Skin of body (tissue), 2 donors: ENCODE data around the gene PRDX5. TPM values are rescaled to one million over a fixed set of nuclear protein-coding genes. Genes with fewer than 3 reads are reported as not detected.
A peak's percentile ranks its signal among the peaks of the same experiment; 100 is the strongest.

ENCODE experiments used
- DNase-seq: peaks from one replicate; lab custom pipeline; 2025; lab: John Stamatoyannopoulos, UW
- total RNA-seq: library from RNA; depleted of rRNA; stranded (reverse); fragments of >200 nt; gene quantifications from one replicate; pipeline ENCODE4 v1.2.3, GENCODE V29; 2014

Gene PRDX5
- total RNA-seq, 1 donor from 2014 or later, result 81.9 TPM

DNA sequence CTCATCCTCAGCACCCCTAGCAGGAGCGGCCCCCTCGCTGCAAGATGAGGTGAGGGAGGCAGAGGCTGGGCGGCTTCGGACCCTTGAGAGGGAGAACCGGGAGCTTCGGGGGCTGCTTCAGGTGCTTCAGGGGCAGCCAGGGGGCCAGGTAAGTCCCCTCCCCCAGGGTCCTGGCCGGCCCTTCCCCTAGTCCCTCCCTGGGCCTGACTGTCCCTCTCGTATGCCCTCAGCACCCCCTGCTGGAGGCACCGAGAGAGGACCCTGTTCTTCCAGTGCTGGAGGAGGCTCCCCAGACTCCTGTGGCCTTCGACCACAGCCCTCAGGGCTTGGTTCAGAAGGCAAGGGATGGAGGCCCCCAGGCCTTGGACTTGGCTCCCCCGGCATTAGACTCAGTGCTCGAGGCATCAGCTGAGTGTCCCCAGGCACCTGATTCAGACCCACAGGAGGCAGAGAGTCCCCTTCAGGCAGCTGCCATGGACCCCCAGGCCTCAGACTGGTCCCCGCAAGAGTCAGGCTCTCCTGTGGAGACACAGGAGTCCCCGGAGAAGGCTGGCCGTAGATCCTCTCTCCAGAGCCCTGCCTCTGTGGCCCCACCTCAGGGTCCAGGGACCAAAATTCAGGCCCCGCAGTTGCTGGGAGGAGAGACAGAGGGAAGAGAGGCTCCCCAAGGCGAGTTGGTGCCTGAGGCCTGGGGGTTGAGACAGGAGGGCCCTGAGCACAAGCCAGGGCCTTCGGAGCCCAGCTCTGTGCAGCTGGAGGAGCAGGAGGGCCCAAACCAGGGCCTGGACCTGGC, 26.0 kb downstream of the PRDX5 start:
- DNase-seq, result no peak

DNA sequence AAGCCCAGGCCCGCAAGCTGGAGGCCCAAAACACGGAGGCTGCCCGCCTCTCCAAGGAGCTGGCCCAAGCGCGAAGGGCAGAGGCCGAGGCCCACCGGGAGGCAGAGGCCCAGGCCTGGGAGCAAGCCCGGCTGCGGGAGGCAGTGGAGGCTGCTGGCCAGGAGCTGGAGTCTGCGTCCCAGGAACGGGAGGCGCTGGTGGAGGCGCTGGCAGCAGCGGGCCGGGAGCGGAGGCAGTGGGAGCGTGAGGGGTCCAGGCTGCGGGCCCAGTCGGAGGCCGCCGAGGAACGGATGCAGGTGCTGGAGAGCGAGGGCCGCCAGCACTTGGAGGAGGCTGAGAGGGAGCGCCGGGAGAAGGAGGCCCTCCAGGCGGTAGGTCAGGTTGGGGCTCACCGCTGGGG, 26.9 kb downstream of the PRDX5 start:
- no peak for DNase-seq

DNA sequence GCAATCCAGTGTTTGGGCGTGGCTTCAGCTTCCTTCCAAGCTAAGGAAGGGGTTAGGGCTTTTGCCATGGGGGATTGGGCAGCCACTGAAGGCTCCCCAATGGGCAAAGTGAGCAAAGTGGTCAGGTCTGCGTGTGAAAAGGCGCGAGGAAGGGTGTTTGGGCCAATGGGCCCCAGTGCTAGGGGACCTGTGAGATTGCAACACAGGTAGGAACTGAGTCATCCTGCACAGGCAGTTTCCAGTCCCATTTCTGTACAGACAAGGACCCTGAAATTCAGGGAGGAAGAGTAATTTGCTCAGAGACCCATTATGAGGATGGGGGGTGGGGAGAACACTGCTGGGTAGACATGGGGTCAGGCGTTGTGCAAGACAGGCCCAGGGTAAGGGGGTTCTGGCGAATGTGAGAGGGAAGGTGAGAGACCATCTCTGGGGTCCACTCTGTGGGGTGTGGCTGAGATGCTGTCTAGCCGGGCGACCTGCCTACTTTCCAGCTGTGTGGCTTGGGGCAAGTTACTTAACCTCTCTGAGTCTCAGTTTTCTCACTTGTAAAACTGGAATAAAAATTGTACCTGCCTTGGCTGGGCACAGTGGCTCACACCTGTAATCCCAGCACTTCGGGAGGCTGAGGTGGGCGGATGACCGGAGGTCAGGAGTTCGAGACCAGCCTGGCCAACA, 29.4 kb downstream of the PRDX5 start:
- DNase-seq, result no peak

DNA sequence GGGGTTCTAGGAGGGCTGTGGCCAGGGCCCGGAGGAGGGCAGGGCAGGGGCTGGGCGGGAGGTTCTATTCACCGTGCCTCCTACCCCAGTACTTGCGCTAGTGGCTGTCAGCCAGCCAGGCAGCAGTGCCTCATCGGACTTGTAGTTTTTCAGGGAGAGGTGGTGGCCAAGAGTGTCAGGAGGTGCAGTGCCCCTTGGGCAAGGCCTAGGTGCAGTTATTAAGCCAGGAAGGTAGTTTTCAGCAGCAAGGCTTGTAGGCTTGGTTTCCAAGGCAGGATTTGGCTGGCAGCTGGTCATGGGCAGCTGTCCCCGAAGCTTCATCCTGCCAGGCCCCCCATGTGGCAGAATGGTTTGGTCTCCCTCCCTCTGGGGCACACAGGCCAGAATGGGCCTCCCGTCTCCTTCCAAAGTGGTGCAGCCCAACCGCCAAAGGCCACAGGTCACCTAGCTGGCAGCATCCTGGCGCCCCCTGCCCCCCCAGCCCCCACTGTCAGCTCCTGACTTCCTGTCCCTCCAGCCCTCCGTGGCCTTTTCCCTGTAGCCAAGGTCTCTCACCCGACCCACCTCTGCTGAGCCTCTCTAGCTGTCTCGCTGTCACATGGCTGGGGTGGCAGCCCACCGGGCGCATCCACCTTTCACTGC, 30.6 kb downstream of the PRDX5 start:
- DNase-seq, result no peak

DNA sequence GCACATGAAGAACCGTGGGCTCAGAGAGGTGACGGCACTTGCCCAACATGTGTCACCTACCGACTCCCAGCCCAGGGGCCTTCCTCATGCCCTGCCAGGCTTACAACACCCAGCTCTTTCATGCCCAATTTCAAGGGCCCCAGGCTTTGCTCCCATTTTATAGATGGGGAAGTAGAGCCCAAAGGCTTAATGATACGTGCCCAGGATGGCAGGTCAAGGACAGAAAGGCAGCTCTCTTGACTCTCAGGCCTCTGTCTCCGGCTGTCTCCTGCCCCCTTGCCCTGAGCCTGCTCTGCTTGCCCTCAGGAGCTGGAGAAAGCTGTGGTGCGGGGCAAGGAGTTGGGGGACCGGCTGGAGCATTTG, 31.1 kb downstream of the PRDX5 start:
- no peak for DNase-seq

DNA sequence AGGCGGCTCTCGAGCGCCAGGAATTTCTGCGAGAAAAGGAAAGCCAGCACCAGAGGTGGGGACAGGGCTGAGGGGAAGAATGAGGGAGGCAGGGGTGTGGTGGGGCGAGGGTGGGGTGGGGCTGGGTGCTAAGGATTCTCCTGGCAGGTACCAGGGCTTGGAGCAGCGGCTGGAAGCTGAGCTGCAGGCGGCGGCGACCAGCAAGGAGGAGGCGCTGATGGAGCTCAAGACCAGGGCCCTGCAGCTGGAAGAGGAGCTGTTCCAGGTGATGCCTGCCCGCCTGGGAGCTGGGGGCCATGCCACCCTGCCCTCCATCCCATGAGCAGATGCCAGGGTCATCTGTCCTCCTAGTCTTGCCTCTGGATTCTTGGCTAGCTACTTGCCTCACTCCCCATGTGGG, 31.5 kb downstream of the PRDX5 start:
- DNase-seq, result no peak

DNA sequence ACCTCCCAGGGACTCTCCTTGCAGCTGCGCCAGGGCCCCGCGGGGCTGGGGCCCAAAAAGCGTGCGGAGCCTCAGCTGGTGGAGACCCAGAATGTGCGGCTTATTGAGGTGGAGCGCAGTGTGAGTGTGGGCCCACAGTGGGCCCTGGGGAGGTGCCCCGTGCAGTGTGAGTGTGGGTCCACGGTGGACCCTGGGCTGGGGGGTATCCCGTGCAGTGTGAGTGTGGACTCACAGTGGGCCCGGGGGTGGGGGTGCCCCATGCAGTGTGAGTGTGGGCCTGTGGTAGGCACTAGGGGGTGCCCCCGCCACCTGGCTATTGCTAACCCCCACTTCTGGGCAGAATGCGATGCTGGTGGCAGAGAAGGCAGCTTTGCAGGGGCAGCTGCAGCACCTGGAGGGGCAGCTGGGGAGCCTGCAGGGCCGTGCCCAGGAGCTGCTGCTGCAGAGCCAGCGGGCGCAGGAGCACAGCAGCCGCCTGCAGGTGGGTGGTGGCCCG, 33.3 kb downstream of the PRDX5 start:
- no peak for DNase-seq

DNA sequence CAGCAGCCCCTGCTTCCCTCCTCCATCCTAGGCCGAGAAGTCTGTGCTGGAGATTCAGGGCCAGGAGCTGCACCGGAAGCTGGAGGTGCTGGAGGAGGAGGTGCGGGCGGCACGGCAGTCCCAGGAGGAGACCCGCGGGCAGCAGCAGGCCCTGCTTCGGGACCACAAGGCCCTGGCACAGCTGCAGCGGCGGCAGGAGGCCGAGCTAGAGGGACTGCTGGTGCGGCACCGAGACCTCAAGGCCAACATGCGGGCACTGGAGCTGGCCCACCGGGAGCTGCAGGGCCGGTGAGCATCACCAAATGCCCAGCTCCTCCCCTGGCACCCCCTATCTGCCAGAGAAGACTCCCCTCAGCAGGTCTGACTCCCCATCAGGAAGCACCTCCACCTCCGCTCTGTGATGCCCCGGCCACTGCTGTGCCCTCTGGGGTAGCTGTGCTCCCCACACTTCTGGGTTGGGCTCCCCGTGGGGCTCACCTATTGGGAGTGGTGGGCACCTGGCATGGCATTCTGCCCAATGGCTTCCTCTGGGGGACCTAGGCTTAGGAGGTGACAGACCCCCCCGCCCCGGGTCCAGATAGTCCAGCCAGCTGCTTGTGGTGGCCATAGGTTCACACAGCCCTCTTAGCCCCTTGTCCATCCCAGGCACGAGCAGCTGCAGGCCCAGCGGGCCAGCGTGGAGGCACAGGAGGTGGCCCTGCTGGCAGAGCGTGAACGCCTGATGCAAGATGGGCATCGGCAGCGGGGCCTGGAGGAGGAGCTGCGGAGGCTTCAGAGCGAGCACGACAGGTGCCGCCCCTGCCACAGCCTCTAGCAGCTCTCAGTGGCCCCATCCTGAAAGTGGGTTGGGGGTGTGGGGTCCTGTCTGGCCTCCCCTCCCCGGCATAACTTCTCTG, 34.4 kb downstream of the PRDX5 start:
- no peak for DNase-seq

DNA sequence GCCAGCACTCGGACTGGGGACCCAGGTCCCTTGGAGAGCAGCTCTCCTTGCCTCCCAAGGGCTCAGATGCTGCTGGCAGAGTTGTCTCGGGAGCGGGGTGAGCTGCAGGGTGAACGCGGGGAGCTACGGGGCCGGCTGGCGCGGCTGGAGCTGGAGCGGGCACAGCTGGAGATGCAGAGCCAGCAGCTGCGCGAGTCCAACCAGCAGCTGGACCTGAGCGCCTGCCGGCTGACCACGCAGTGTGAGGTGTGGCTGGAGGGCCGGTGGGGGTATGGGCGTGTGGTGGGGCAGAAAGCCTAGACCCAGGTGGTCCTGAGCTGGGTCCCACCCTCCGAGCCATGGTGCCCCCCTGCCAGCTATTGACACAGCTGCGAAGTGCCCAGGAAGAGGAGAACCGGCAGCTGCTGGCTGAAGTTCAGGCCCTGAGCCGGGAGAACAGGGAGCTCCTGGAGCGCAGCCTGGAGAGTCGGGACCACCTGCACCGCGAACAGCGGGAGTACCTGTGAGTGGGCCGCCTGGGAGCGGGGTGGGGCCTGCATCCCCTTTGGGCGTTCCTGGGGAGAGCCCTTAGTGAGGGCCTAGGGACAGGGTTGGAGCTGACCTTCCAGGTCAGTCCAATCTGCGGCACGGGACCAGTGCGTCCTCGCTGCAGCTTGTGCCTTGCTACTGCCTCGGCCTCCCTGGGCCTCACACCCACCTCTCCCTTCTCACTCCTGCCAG, 35.2 kb downstream of the PRDX5 start:
- DNase-seq, result no peak

DNA sequence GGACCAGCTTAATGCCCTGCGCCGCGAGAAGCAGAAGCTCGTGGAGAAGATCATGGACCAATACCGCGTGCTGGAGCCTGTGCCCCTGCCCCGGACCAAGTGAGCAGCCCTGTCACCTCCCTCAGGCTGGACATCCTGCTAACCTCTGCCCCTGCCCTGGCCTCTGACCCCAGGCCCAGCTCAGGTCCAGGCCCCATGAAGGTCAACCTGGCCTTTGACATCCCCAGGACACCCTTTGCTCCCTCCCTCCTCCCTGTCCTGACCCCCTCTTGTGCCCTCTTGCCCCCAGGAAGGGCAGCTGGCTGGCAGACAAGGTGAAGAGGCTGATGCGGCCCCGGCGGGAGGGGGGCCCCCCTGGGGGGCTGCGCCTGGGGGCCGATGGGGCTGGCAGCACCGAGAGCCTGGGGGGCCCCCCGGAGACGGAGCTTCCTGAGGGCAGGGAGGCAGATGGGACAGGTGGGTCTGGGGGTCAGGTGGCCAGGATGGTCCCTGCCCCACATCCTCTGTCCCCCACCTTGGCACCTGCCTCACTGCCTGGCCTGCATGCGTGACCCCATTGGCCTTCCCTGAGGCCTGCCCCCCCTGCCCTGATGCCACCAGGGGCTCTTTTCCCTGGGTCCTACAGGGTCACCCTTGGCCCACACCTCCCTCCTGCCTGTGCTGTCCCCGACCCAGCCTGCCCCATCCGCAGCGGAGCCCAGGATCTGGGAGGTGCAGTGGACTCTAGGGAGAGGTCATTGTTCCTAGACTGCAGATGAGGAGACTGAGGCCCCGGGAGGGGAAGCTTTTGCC, 36.0 kb downstream of the PRDX5 start:
- no peak for DNase-seq

DNA sequence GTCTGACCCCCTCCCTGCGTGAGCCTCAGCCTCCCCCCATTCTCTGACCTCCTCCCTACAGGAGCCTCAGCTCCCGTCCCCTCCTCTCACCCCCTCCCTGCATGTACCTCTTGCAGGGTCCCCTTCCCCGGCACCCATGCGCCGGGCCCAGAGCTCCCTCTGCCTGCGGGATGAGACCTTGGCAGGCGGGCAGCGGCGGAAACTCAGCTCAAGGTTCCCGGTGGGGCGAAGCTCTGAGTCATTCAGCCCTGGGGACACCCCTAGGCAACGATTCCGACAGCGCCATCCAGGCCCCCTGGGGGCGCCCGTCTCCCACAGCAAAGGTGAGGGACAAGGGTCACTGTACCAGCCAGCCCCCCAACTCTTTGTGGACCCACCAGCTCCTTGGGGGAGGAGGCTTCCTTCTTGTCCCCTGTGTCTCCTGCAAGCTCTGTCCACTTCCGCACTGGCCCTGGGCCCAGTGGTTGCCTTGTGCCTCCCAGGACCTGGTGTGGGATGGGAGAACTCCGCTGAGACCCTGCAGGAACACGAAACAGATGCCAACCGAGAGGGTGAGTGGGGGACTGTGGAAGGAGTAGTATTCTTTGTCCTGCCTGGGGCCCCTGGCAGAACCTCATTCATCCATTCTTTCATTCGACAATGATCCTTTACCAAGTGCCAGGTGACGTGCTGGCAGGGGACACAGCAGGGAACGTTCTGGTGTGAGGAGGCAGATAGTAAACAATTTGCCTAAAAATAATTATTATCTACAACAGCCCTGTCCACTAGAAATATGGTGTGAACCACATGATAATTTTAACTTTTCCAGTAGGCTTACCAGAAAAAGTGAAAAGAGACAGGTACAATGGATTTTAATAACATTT, 37.4 kb downstream of the PRDX5 start:
- DNase-seq, result peak; percentile 24

DNA sequence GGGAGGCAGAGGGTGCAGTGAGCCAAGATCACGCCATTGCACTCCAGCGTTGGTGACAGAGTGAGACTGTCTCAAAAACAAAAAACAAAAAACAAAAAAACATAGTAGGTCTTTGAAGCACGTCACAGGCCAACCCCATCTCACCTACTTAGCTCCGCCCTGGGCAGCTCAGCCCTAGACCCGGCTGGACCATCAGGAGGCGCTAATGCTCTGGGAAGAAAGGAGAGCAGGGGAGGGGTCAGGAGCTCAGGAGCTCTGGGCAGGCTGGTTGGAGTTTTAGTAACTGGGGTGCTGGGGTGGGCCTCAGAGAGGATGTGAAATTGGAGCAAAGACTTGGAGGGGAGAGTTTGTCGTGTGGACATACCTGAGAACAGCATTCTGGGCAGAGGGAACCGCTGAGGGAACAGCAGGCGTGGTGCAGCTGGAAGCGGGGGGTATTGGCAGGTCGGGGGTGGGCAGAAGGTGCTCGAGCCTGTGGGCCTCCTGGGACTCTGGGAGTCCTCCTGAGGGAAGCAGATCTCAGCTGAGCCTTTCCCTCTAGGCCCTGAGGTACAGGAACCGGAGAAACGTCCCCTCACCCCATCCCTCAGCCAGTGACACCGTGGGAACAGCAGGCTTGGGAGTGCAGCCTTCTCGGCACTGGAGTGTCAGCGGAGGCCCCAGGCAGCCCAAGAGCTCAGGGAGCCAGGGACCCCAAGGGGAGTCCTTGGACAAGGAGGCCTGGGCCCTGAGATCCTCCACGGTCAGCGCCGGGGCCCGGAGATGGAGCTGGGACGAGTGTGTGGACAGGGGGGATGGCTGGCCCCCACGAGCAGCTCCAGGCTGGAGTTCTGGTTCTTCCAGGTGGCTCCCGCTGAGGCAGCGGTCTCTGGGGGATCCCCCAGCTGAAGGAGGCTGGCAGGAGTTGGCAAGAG, 38.8 kb downstream of the PRDX5 start:
- DNase-seq, result no peak

DNA sequence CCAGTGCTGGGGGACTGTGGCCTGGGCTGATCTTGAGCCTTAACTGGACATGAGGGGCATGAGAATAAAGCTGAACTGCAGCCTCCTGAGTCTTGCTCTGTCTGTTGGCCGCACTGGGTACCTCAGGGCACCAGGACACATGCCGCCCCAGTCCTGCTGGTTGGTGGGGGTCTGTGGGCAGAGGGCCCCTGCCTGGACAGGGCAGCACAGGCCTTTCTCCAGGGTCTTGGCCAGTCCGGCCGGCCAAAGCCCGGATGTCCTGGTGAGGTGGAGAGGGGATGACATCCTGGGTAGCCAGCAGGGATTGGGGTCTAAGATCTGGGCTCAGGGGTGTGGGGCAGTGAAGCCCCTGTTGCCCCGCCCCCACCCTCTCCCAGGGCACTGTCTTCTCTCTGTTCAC, 39.5 kb downstream of the PRDX5 start:
- DNase-seq, result no peak

DNA sequence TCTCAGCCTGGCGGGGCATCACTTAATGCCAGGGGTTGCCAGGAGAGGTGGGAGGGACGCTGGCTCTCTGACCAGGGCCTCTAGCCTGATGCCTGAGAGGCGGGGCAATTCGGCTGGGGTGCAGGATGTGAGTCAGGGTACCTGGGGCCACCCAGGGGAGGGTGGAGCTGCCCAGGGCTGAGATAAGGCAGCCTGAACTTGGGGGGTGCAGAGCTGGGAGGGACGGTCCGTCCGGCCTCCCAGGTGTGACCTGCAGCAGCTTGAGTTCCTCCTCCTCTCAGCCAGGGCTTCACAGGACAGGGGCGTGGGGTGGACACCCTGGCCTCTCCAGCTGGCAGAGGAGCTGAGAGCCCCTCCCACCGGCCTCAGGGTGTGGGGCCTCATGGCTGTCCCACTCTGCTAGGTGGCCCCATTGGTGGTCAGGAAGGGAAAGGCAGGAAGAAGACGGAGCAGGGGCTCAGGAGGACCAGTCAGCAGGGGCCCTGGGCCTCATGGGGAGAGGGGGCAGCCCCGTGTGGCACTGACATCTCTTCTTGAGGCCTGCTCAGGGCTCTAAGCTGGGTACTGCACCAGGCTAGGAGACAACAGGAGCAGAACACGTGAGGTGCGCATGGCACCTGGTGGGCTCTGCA, 40.1 kb downstream of the PRDX5 start:
- no peak for DNase-seq

DNA sequence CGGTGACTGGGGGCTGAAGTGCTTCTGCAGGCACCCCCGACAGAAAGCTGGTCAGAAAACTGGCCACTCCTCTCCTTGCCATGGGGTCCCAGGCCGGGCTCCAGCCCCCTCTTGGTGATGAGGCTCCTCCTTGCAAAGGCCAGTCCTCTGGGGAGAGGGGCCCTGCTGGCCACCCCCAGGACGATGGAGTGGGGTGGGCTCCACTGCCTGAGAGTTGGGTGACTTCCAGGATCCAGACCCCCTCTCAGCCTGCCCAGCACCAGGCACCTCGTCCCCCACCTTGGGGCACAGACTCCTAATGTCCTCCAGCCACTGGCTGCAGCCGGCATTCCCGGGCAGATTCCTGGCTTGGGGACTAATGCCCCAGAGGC, 40.6 kb downstream of the PRDX5 start:
- no peak for DNase-seq

DNA sequence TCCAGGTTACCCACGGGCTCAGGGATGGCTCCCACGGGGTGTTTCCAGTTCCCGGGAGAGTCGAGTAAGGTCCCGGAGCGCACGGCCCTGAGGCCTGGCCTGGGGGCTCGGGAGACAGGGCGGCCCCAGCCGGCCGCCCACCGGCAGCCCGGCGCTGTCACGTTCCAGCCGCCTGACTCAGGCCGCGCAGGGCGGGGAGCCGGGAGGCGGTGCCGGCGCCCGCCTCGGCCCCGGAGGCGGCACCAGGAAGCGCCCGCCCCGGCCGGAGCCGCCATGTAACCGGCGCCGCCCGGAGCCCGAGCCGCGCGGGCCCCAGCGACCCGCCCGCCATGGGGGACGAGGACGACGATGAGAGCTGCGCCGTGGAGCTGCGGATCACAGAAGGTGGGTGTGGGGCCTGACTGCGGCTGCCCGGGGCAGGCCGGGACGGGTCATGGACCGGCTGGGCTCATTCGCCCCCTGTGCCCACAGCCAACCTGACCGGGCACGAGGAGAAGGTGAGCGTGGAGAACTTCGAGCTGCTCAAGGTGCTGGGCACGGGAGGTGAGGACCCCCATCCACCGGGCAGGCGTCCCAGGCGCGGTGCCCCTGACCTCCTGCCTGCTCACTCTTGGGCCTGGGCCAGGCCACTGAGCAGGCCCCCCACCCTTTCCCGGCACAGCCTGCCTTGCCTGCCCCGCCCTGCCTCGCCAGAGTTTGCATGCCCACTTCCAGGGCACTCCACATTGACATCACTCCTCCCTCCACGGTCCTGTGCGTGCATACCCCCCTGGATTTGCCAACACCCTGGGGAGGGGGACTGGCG, 41.2 kb downstream of the PRDX5 start, which contains the start of gene RPS6KA4:
Gene RPS6KA4 (plus strand): TSS at position 256 of the 805 bp plus-strand sequence. CDS start 74 bp downstream, at position 330.
- DNase-seq, result no peak
